Measurements from ENCODE around the gene NIPAL3.

Gene NIPAL3

DNA sequence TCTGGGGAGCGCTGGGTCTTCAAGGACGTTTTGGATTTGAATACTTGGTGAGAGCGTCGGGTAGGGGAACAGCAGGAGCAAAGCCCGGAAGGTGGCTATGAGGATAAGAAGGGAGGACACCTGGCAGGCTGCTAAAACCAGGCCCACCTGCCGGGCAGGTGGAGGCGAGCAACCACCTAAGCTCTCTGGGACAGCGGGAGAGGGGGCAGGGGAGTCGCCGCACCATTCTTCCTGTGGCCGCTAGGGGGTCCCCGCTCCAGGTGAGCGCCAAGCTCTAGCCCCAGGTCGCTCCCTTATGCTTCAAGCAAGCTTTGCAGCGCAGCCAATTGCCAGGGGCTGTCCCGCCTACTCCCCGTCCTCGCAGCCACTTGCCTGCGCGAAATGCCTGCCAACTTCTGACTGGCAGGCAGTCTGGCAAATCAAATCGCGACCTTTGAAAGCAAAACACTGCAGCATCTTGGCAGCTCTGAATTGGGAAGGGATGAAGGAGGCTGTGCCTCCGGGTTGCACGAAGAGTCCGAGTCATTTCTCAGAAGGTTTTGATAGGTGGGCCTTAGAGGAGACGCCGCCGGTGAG lies at the start of gene NIPAL3:
Gene NIPAL3 (plus strand): TSS at position 469 of the 576 bp plus-strand sequence. CDS start 3,746 bp downstream, outside the sequence.
- peak; percentile 99 for DNase-seq (ENCODE audit: low spot score)

DNA sequence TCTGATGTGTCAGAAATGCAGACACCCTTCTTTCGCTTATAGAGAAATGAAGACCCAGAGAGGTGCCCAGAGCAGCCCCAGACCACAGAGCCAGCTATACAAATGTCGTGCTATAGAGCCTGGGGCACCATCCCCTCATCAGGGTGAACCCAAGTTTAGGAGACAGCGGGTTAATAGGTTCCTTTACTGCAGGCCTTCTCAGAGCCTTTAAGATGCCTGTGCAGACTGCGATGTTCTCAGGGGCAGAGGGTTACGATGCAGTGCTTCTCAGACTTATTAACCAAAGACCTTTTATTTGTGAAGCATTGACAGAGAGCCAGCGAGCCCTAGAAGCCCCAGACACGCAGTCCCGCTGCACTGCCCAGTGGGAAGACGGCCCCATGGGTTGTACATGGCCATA lies 48.9 kb upstream of the NIPAL3 start:
- no peak for DNase-seq (ENCODE audit: low spot score)

DNA sequence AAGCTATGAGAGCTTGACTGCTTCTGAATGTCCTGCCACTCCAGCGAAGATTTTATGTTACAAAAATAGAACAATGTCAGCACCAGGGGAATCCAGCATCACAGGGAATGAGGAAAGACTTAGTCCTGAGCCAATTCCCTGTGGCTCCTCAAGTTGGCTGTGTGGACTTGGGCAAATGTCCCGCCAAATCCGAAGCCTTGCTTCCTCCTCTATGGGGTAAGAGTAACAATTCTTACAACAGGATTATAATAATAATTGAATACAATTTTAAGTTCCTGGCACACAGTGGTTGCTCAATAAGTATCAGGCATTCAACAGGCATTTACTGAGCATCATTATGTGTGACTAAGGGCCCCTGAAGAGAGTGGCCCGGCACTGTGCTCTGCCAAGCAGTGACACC lies 46.4 kb upstream of the NIPAL3 start:
- no peak for DNase-seq (ENCODE audit: low spot score)

DNA sequence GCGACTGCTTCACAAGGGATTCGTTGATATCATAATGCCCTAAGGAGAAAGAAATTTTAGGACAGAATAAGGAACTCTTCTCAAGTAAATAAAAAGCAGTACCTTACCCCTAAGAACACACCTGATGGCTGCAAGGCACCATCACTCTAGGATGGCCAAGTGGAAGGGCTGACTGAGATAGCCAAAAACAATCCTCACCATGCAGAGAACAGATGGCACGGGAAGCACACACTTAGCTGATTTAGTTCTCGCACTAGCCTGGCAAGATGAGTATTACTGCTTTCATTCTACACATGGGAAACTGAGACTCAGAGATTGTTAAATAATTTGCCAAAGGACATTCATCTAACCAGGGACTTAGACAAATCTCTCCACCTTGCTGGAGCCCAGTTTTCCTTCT lies 45.8 kb upstream of the NIPAL3 start:
- no peak for DNase-seq (ENCODE audit: low spot score)

DNA sequence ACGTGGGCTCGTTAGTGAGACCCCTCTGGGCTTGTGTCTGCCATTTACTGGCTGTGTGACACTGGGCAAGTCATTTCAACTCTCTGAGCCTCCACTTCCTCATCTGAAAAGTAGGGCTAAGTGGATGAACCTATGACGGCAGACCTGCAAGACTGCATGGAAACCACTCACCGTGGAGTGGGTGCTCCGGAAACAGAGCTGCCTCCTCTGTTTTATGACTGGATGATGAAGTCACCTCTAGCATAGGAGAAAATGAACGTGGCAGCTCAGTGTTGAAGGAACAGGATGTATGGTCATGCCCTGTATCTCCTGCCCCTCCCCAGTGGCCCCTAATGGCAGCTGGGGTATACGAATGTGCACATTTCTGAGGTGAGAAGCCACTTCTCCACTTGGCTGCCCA lies 42.6 kb upstream of the NIPAL3 start:
- no peak for DNase-seq (ENCODE audit: low spot score)

DNA sequence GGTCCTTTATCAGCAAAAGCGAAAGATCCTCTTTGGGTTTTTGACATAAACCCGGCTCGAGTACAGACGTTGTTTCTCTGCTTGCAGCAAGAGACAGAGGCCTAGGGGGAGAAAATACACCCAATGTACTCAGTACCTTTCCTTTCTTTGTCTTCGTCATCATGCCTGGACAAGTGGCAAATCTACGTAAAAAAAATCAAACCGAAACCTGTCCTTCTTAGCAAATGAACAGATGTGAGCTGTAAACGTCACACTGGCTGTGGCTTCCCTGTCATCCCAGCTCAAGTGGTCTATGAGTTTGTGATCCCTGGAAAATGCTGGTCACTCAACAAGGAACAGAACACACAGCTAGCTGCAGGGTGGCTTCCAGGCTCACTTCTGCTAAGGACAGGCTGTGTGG lies 41.9 kb upstream of the NIPAL3 start:
- DNase-seq (ENCODE audit: low spot score) = no peak

DNA sequence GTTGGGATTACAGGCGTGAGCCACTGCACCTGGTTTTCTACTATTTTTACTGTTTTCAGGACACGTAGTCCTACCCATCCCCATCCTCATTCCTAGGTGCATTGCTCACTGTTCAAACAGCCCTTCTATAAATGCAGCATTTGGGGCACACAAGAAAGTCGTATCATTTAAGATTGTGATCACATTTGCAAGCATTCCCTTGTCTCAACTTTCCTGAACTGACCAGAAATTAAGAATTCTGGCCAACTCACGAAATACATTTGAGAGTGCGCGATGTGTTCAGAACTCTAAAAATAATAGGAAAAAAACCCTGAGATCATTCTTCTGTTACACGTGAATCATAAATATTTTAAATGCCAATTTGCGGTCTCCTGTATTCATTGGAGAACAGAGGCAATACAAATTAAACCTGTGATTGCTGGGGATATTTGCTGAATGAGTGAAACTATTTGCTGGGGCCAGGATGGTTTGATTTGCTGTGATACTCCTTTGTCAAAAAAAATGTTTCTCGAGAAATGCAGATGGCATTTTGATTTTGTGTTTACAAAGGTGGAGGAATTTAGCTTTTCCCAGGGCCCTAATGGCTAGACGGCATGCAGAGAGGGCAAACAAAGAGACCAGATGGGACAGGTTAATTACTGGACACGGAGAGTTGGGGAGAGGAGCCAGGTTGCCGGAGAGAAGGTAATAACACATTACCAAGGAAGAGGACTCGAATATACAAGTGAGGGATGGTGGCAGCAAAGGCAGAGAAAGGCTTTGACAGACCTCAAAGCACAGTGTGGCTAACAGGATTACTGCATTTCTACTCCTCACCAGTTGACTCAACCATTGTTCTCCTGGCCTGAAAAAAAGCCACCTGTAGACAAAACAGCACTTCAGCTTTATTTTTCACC lies 40.5 kb upstream of the NIPAL3 start:
- no peak for DNase-seq (ENCODE audit: low spot score)

DNA sequence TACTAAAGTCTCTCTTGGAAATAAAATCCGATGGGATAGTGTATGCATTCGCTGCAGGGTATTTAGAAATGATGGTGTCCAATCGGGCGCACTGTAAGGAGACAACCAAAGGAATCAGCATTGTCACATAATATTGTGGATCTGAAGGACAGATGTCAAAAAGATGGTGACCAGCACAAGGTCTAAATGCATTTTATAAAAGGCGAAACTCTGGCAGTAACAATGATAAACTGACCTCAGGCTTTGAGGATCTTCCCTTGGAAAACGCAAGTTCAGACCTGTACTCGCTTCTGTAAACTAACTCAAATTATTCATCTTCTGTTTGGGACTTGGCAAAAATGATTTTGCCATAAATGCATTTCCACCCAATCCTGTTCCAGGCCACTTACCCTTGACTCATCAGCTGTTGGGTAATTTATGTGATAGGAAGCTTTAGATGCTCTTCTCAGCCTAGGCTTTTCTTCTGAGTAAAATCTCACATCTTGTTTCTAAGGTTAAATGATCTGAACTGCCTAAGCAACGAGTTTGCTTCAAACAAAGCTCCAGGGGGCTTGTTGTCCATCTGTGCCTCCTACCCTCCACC lies 35.8 kb upstream of the NIPAL3 start:
- DNase-seq (ENCODE audit: low spot score) = no peak

DNA sequence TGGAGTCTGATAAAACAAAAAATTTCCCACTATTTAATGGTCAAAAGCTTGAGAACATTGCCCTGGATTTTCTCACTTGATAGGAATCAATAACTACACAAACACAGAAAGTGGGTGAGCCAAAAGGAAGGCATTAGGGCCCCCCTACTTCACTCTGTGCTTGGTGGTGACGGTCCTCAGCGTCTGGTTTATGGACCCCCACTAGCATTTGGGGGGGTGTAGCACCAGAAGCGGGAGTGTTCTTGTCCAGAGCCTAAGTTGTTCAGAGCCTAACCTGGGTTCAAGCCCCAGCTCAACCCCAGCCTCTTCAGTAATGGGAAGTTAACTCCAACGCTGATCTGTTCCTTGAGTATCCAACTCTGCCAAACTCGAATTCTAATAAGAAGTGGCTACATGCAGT lies 35.1 kb upstream of the NIPAL3 start:
- DNase-seq (ENCODE audit: low spot score) = no peak

DNA sequence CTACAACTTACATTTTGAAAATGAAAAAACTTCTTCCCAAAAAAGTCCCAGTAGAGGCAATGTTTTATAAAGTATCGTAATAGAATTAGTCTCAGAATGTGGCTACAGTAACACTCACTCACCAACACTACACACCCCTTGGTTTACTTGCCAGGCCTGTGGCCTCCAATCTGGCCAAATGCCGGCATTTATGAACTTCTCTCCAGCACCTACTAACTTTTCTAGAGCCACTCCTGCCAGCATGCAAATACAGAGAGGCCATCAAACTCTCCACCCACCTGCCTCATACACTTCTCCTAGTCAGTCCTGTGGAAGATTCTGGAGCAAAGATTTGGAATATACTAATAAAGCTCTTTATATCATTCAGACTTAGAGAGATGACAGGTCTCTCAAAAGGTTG lies 34.3 kb upstream of the NIPAL3 start:
- DNase-seq (ENCODE audit: low spot score) = no peak

DNA sequence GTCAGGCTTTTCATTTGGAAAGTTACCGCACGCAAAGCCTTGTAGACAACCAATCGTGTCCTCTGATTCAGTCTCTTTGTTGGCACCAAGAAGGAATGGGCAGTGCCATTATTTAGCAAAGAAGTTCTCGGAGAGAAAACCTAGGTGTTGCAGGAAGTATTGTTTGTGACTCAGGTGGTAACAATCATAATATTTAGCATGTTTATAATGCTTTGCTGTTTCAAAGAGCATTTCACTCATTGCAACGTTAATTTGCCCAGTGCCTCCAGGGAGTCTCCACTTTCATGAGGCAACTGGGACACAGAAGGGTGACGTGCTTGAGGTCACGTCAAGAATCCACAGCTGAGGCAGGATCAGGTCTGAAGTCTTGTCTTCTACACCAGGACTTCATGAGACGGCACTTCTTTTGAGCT lies 33.4 kb upstream of the NIPAL3 start:
- no peak for DNase-seq (ENCODE audit: low spot score)

DNA sequence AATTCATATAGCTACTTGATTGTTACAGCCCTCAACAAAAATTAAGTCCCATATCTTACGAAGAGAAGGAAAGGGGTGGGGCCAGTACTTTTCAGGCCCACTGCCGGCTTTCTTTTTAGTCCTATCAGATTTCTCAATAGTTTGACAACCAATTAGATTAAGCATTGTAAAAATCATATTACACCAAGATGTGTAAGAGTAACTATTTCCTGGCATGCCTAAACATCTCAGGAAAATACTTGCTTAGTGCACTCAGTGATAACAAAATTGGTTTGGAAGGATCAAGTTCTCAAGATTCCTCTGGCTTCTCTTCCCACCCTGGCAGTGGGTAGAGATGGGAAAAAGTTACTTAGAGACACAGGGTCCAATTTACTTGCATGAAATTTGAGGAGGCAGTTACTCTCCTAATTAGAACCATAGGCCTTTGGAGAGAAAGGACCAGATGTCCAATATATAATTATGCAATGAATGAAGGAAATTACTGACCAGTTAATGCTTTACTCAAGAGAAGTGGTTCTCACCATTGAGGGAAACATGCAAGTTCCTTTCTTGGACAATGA lies 32.1 kb upstream of the NIPAL3 start:
- no peak for DNase-seq (ENCODE audit: low spot score)

DNA sequence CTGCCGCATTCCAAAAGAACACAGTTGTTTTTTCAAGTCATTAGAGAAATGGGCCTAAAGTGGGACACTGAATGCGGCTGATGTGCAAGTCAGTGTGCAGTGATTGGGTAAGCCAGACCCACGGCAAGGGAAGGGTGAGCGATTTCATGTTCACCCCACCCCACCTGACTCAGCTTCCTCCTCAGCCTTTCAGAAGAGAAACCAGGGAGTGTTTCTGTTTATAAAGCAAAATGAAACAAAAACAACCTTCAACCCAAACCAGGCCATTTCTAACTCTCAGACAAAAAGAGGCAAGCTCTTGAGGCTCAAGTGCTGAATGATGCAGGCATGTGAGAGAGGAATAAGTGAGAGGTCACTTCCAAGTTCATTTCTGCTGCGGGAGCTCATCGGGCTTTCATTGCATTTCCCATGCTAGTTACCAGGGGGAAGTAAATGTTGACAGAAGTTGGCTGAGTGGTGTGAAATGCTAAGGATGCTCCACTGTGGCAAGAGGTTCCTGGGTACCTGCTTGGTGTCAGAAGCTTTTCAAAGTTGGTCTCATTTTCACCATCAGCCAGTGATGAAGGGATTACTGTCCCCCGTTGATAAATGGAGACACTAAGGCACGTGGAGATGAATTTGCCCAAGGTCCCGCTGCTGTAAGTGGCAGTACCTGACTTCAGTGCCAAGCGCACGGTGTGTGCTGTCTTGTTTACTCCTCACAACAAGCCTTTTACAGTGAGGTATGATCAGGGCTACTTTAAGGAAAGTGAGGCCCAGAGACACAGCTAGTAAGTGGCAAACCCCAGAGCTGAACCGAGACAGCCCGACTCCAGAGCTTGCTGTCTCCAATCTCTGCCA lies 31.1 kb upstream of the NIPAL3 start:
- no peak for DNase-seq (ENCODE audit: low spot score)

DNA sequence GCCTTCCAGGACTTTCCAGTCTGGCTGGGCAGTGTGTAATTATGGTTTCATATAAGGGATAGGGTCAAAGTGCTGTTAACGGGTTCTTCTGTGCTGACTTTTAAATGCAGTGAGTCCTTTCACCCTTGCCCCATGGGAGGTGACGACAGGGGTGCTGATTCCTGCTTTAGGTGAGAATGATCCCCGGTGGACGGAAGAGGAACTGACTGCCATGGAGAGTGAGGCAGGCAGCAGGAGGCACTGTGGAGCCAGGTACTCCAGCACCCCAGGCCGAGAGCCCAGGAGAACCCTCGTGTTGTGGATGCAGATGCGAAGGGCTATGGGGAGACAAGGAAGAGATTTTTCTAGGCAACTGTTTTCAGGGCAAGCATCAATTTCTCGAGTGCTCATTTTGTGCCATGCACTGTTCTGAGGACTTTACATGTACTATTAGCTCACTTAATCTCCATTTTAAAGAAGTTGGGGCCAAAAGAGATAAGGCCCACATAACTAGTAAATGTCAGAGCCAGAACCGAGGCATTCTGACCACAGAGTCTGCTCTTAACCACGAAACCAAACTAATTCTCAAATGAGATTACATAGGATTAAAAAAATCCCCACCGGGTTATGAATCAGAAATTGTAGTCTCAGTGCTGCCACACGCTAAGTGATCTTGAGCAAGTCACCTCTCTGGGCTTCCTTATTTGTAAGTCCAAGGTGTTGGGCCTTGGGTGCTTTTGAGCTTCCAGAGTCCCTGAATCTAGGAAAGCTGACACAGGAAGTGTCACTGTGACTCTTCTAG lies 30.3 kb upstream of the NIPAL3 start:
- DNase-seq (ENCODE audit: low spot score) = no peak

DNA sequence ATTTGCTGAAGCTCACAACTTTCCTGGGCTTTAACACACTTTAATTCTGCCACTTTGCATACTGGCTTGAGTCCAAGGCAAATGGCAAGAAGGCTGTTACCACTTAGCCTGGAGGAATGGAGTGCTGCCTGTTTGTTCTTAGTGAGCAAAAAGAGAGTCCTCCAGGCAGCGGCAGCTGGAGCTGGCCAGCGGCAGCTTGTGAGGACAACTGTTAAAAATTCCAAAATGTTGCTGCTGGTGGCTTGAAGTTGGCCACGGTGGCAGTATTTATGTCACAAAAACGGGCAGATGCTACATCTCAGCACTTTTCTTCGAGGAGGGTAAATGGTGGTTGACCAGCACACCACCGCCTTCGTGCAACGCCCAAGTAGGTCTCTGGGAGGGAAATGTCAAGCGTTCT lies 29.4 kb upstream of the NIPAL3 start:
- no peak for DNase-seq (ENCODE audit: low spot score)

DNA sequence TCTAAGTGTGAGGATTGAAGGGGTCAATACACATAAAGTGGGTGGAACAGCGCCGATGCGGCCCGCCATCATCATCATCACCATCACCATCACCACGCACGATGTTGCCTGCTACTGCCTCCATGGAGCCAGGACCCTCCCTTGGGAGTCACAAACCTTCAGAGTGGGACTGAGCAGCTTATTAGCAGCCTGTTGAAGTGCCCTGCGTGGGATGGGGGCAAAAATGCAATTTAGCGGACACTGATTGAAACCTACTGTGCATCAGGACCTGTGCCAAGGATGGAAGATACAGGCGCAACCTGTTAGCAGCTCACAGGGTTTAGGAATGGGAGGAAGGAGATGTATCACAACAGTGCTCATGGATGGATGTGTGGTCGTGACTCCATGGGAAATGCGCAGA lies 28.7 kb upstream of the NIPAL3 start:
- no peak for DNase-seq (ENCODE audit: low spot score)

DNA sequence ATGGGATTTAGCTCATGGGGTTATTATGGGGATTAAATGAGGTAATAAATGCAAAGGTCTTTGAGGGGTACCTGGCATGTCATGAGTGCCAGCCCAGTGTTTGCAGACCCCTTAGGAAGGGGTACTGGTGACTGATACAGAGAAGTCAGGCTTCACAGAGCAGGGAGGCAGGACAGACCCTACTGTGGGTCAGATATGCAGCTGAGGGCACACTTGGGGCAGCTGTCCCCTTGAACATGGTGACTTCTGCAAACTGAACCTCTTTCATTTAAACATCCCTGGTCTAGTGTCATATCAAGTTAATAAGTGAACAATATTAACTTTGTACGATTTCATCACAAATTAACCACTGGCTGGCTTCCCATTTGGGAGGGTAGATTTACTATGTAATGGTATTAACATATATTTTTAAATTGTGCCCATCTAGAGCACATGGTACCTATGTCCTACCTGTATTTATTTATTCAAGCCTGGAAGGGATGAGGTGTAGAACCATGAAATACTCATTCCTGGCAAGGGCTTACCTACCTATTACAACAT lies 27.9 kb upstream of the NIPAL3 start:
- DNase-seq (ENCODE audit: low spot score) = no peak

DNA sequence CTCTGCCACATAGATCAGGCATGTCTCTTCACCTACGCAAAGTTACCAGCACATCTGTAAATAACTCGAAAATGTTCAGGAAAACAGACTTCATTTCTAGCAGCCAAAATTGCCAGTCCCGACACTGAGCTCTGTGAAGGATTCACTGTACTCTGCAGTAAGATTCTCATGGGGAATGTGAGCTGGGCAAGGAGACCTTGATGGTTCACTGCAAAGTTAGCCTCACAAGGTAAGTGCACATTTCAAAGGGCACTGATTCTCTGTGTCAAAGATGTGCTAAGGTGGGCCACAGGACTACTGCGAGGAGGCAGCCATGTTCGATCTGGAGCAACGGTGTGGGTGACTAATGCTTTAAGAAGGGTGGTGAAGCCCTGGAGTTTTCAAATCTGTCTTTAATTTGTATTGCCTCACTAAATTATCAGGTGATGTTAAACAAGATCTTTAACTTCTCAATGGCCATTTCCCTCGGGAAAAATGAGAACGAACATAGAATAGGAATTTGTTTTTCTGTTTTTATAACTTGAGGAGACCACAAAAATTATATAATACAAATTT lies 27.2 kb upstream of the NIPAL3 start:
- DNase-seq (ENCODE audit: low spot score) = no peak

DNA sequence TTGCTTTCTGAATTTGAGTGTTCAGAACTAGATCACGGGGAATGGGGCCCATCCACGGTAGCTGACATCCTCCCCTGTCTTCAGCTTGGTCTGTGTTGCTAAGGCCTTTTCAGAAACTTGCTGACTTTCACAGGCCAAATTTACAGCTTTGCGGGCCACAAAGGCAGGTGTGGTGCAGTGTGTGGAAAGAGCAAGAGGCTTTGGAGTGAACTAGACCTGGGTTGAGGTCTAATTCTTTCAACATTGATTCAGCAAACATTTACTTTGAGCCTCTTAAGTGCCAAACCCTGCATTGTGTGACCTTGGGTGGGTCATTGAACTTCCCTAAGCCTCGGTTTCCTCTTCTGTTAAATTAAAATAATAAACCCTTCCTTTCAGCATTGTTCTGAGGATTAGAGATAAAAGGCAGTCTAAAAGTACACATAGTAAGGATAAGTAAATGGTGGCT lies 26.3 kb upstream of the NIPAL3 start:
- DNase-seq (ENCODE audit: low spot score) = no peak

DNA sequence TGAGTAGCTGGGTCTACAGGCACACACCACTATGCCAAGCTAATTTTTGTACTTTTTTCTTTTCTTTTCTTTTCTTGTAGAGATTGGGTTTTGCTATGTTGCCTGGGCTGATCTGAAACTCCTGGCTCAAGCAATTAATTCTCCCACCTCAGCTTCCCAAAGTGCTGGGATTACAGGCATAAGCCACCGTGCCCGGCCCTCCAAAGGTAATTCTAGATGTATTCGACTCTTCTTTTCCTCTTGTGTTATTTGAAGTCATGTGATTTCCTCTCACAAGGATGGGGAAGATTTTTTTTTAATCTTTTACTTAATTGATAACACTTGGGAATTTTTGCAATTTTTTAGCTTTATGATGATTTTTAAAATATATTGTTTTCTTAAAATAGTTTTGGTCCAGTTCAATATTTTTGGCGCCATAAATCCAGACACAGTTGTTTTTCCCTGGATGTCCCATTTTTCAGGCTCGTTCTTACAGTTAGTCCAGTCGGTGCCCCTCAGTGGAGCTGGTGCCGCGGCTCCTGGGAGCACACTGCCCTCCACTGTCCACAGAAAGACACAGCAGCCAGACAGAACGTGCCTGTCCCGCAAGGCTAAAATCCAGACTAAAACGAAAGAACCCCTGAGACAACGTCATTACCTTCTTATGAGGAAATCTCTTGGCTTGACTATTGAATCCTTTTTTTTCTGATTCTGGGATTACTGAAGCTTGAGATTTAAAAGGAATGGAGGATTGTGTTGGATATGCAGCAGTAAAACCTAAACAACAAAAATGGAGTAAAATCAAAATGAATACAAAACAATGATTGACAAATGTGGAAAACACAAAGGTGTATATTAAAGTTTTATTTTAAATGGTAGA lies 24.4 kb upstream of the NIPAL3 start:
- peak; percentile 93 for DNase-seq (ENCODE audit: low spot score)
